ENCODE results near the gene UBN1.
"Not testable (repeated sequence)": the region's sequence is repeated elsewhere in the genome, so short reads cannot be mapped to it uniquely, and the experiment has no call there.

The UBN1 gene

GRCh38 chr16:4922721-4923342, 75.6 kb downstream of the UBN1 start:
- H3K27ac ChIP-seq, result peak overlapping the region; percentile 86
- DNase-seq (ENCODE audit: low read depth, low spot score), result no peak

- DNase-seq (ENCODE audit: low read depth, low spot score), result no peak
- peak overlapping the region; percentile 86 for H3K27ac ChIP-seq
Measured at GRCh38 chr16:4923853-4924252, 76.6 kb downstream of the UBN1 start.

- H3K27ac ChIP-seq, result peak overlapping the region; percentile 86
- no peak for DNase-seq (ENCODE audit: low read depth, low spot score)
Measured at GRCh38 chr16:4924593-4925292, 77.5 kb downstream of the UBN1 start.

GRCh38 chr16:4925293-4925607, 78.0 kb downstream of the UBN1 start:
- DNase-seq (ENCODE audit: low read depth, low spot score), result no peak
- peak overlapping the region; percentile 86 for H3K27ac ChIP-seq

GRCh38 chr16:4925791-4926190, 78.5 kb downstream of the UBN1 start:
- peak overlapping the region; percentile 86 for H3K27ac ChIP-seq

GRCh38 chr16:4926928-4927327, 79.6 kb downstream of the UBN1 start:
- H3K27ac ChIP-seq, result peak overlapping the region; percentile 86
- no peak for DNase-seq (ENCODE audit: low read depth, low spot score)

More at GRCh38 chr16:4925791-4926190, 78.5 kb downstream of the UBN1 start:
- no peak for DNase-seq (ENCODE audit: low read depth, low spot score)

GRCh38 chr16:4927661-4928060, 80.4 kb downstream of the UBN1 start:
- H3K27ac ChIP-seq, result peak overlapping the region; percentile 86
- DNase-seq (ENCODE audit: low read depth, low spot score), result no peak

- DNase-seq (ENCODE audit: low read depth, low spot score), result no peak
- H3K27ac ChIP-seq, result peak overlapping the region; percentile 86
Measured at GRCh38 chr16:4928227-4928626, 80.9 kb downstream of the UBN1 start.

- DNase-seq (ENCODE audit: low read depth, low spot score), result not testable (repeated sequence)
- H3K27ac ChIP-seq, result peak overlapping the region; percentile 86
Measured at GRCh38 chr16:4929619-4930018, 82.3 kb downstream of the UBN1 start.

- DNase-seq (ENCODE audit: low read depth, low spot score), result no peak
- peak overlapping the region; percentile 25 for H3K27ac ChIP-seq
Measured at GRCh38 chr16:4931381-4931780, 84.1 kb downstream of the UBN1 start.

Data from epithelial cell of prostate (primary cell).